ENCODE results near the gene CHD3.

- TF ChIP-seq, protein P1, sequence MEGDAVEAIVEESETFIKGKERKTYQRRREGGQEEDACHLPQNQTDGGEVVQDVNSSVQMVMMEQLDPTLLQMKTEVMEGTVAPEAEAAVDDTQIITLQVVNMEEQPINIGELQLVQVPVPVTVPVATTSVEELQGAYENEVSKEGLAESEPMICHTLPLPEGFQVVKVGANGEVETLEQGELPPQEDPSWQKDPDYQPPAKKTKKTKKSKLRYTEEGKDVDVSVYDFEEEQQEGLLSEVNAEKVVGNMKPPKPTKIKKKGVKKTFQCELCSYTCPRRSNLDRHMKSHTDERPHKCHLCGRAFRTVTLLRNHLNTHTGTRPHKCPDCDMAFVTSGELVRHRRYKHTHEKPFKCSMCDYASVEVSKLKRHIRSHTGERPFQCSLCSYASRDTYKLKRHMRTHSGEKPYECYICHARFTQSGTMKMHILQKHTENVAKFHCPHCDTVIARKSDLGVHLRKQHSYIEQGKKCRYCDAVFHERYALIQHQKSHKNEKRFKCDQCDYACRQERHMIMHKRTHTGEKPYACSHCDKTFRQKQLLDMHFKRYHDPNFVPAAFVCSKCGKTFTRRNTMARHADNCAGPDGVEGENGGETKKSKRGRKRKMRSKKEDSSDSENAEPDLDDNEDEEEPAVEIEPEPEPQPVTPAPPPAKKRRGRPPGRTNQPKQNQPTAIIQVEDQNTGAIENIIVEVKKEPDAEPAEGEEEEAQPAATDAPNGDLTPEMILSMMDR (IDR thresholded peaks at IDR 0.05) = no peak
- TF ChIP-seq POLR2A (IDR thresholded peaks at IDR 0.05) = no peak
Observed at GRCh38 chr17:7840441-7840840, 48.1 kb upstream of the CHD3 start.
